Hippocampal formation (tissue), 2 donors: Measurements from ENCODE around the gene PTH1R.
A peak's percentile ranks its signal among the peaks of the same experiment; 100 is the strongest.

Experiments
- DNase-seq, 2 donors: peaks; one replicate each; lab custom pipeline; 2025; lab: John Stamatoyannopoulos, UW

PTH1R gene

GRCh38 chr3:46930166-46930944, 52.8 kb downstream of the PTH1R start:
- DNase-seq: peak in 1 of 2 donors; percentile 20

DNA sequence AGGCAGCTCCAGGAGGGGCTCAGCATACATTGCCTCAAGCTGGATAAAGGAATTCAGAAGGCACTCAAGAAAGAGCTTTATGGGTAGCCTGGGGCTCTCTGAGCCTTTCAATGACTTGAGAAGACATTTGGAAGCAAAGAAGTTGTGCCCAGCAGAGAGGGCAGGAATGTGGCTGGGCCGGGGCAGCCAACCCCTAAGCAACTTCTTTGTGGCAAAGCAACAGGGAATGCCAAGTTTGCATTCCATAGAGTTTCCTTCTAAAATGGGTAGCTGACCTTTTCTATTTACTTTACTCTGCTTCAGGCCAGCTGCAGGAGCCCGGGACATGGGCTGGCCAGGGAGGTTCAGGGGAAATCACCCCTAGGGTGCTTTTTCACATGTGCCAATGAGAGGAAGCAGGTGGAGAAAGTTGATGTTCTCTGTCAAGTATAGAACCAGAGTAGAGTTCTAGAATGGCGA, 53.5 kb downstream of the PTH1R start:
- no peak for DNase-seq

GRCh38 chr3:46931631-46932331, 54.3 kb downstream of the PTH1R start:
- no peak for DNase-seq

GRCh38 chr3:46932455-46933225, 55.1 kb downstream of the PTH1R start:
- DNase-seq: no peak

- DNase-seq: no peak
These were observed 55.7 kb downstream of the PTH1R start for GRCh38 chr3:46933261-46933660.

- DNase-seq: no peak
These were observed 56.6 kb downstream of the PTH1R start for GRCh38 chr3:46934072-46934471.

- DNase-seq: no peak
These were observed 57.1 kb downstream of the PTH1R start for GRCh38 chr3:46934498-46935167.

DNA sequence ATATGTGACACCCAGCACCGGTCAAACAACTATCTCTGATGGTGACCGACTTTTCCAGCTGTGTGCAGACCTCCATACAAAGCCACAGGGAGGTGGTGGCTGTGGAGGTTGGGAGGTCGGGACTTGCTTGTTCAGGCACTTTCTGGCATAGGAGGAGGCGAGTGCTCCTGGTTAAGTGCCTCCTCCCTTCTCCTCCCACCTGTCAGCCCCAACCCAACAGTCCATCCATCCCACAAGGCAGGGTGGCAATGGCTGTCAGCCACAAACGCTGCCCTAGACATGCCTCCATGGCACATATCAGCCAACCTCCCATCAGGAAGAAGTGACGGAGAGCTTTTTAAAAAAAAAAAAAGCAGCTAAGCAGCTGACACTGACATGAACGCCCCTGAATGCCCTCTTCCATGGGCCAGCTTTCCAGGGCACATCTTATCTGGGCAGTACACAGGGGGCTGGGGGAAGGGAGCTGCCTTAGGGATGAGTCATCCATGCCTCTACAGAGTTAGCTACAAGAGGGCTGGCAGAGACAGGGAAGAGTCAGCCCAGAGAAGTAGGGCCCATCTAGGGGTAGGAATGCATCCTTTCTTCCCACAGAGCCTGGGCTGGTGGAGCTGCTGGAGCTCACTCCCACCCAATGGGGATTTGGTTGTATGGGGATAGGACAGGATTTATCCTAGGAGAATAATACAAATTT, 57.8 kb downstream of the PTH1R start:
- DNase-seq: no peak

- DNase-seq: no peak
These were observed 58.6 kb downstream of the PTH1R start for GRCh38 chr3:46935989-46936558.

- no peak for DNase-seq
These were observed 59.3 kb downstream of the PTH1R start for GRCh38 chr3:46936733-46937250.

DNA sequence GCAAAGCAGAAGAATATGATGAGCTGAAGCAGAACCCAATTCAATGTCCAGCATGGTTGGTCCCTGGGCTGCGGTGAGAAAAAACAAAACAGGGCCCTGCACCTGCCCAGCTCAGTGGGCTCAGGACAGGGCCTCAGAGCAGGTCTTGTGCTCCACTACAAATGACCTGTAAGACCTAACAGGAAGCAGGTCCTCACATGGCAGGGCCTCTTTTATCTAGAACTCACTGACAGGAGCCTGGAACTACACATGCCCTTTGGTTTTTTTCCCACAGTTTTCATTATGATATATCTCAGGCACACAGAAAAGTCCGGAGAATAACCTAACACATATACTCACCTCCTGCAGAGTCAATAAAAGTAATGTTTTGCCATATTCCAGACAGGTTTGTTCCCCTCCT, 60.6 kb downstream of the PTH1R start:
- DNase-seq: no peak

GRCh38 chr3:46939578-46940445, 62.3 kb downstream of the PTH1R start:
- DNase-seq: no peak

DNA sequence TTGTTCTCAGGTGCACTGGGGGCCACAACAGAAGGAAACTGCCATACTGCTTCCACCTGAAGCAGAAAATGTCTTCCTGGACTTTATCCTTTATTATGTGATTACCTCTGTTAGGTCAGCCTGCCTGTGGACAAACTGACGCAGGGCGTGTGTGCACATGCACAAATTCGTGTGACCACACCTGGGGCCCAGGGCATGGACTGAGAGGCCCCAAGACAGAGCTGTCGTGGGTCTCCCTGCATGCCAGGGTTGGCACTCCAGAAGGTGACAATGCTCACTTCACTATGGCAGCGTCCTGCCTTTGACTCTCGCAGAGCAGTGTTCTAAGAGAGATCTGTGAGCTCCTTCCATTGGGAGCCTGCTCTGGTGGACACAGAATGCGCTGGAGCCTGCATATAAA, 64.6 kb downstream of the PTH1R start:
- DNase-seq: no peak

GRCh38 chr3:46942481-46943236, 65.1 kb downstream of the PTH1R start:
- DNase-seq: no peak

- DNase-seq: no peak
These were observed 66.0 kb downstream of the PTH1R start for GRCh38 chr3:46943237-46944187.

GRCh38 chr3:46944191-46944590, 66.7 kb downstream of the PTH1R start:
- no peak for DNase-seq

GRCh38 chr3:46946416-46946815, 68.9 kb downstream of the PTH1R start:
- DNase-seq: no peak
